Psoas muscle (tissue), 8 donors: Measurements from ENCODE around the gene QDPR. TPM values are rescaled to one million over a fixed set of nuclear protein-coding genes. Genes with fewer than 3 reads are reported as not detected.
A peak's percentile ranks its signal among the peaks of the same experiment; 100 is the strongest.

Experiments
- ATAC-seq, 4 donors: fragments of 200-7000 bp; cut with Tn5 transposase; one replicate each; pipeline ENCODE4 v1.9.1; 2020; ENCODE audit warnings: moderate library complexity in 3 of 4, mild to moderate bottlenecking in 2 of 4
- DNase-seq, 2 donors: peaks; one replicate each; pipeline ENCODE4 v3.0.0-alpha.2; 2020
- H3K27ac ChIP-seq: fragments of 200-600 bp; one replicate; pipeline ENCODE4 v1.8.0; 2022
- H3K27me3 ChIP-seq, 3 donors: fragments of 200-600 bp in 1 of 3; one replicate each; pipeline versions ENCODE4 v1.6.1 to v1.8.0; 2013 to 2022; ENCODE audit warnings: low read length in 2 of 3, mild to moderate bottlenecking in 2 of 3, moderate library complexity in 1 of 3; ENCODE audit not compliant: insufficient read depth in 3 of 3
- H3K36me3 ChIP-seq, 2 donors: fragments of 200-600 bp in 1 of 2; one replicate each; pipeline versions ENCODE4 v1.6.1 to v1.8.0; 2013 to 2022; ENCODE audit warnings: low read depth in 1 of 2, mild to moderate bottlenecking in 1 of 2, moderate library complexity in 1 of 2; ENCODE audit not compliant: insufficient read depth in 1 of 2
- H3K4me1 ChIP-seq: fragments of 200-600 bp; one replicate; pipeline ENCODE4 v1.8.0; 2022
- H3K4me3 ChIP-seq: fragments of 200-600 bp; one replicate; pipeline ENCODE4 v1.8.0; 2022; ENCODE audit warnings: mild to moderate bottlenecking
- H3K9me3 ChIP-seq: fragments of 200-600 bp; one replicate; pipeline ENCODE4 v1.8.0; 2022
- CTCF ChIP-seq: fragments of 200-600 bp; IDR thresholded peaks from one replicate; pipeline ENCODE4 v1.8.0; 2022; ENCODE audit warnings: antibody characterized with exemption
- WGBS, 3 donors: extraction: QIAGEN DNeasy Blood & Tissue Kit; methylation state at CpG; one replicate each; pipeline versions ENCODE4 v1.1.6 to v1.1.7; 2013; 5-methylcytosine and 5-hydroxymethylcytosine counted together
- intact Hi-C, 2 donors: fragments of 100-400 bp; cut with DNase I; formaldehyde crosslinking; loops; one replicate each; pipeline versions ENCODE4 v1.11.0 to v1.14.2; 2022
- long read RNA-seq, 2 donors: library from polyadenylated mRNA; unstranded; transcript quantifications; one replicate each; pipeline ENCODE4 v2.0.0, GENCODE V29; 2021
- polyA plus RNA-seq, 3 donors: library from polyadenylated mRNA; stranded (reverse); fragments of 200-250 nt; gene quantifications; one replicate each; pipeline ENCODE4 v1.2.3, GENCODE V29; 2013
- total RNA-seq, 4 donors: library from RNA; stranded (reverse); fragmentation: NEBNext Ultra II Directional in 2 of 4; extraction: Animal tissue kit (Norgen Biotek cat#: 25700) in 2 of 4; gene quantifications; one replicate each; pipeline versions ENCODE4 v1.2.1 to v1.2.4, GENCODE V29; 2021 to 2023
- donor health status: healthy with polysubstance abuse.
- donor health status: DM: no; HTN: no; CAD: no; lungs with moderate emphysema.
- donor health status: Bipolar disorder and iron deficiency.
- donor health status: healthy.
- donor health status: DM: yes; HTN: yes; CAD: no.
- donor health status: DM: no; HTN: no; CAD: no.
- donor health status: DM: no; HTN: no; CAD: no.
- donor health status: DM: yes; HTN: yes; CAD: no.

The QDPR gene
- total RNA-seq (10 to 100 TPM; 34.6 to 47.2 (median 39.7) TPM), polyA plus RNA-seq (10 to 100 TPM; 17.6 to 53.2 (median 35.4) TPM)
- long read RNA-seq, donor 1, transcript QDPR-201 (7 exons, 1,648 nt) = major isoform, 52 of 56 reads
- long read RNA-seq, donor 1, partial matches to known transcripts = 2 of 56 reads
- long read RNA-seq, donor 1, other reads (novel, unspliced or antisense) = 1 of 56 reads
- long read RNA-seq, donor 2, transcript QDPR-201 (7 exons, 1,648 nt) = major isoform, 91 of 102 reads
- long read RNA-seq, donor 2, partial matches to known transcripts = 1 of 102 reads
- long read RNA-seq, donor 2, other reads (novel, unspliced or antisense) = 6 of 102 reads

GRCh38 chr4:17511950-17512795, at the start of gene QDPR:
Gene QDPR (minus strand): TSS chr4:17512090. CDS start chr4:17512054, 36 bp downstream.
- DNase-seq (peak; percentile 82 to 91), ATAC-seq (peak; percentile 89 to 96 (median 95))
- peaks cover 12% of the 10 kb centered on the region for H3K4me1 ChIP-seq
- no peaks in the 10 kb centered on the region for H3K9me3 ChIP-seq
- H3K27me3 ChIP-seq = no peaks in the 10 kb centered on the region
- peaks cover 3 to 17% of the 10 kb centered on the region in 2 donors for H3K36me3 ChIP-seq
- peak within 1 kb of the TSS; percentile 78 for H3K27ac ChIP-seq
- 1 to 4% (median 2%) methylated on average over 45 to 65 of the region's 65 CpGs for WGBS, 3 donors
- intact Hi-C loops = loop anchor here in 1 of 2 donors (10.0 kb wide), 1 partner anchor 513 kb away; the partner anchor contains the start of gene LCORL
- peak within 1 kb of the TSS; percentile 94 for H3K4me3 ChIP-seq
- peak; percentile 57 for TF ChIP-seq CTCF

GRCh38 chr4:17561195-17561909, 49.5 kb upstream of the QDPR start:
- Histone ChIP-seq H3K4me1 (no peaks in the 10 kb centered on the region), H3K36me3 (no peaks in the 10 kb centered on the region), H3K27ac (no peak overlapping the region), H3K4me3 (no peak overlapping the region), H3K27me3 (no peaks in the 10 kb centered on the region), H3K9me3 (no peaks in the 10 kb centered on the region)
- intact Hi-C loops = no loop called here
- ATAC-seq (no peak), DNase-seq (no peak)
- WGBS, 3 donors = 76 to 78% (median 76%) methylated on average over 8 of the region's 8 CpGs
- TF ChIP-seq CTCF = no peak

- Histone ChIP-seq H3K36me3 (no peaks in the 10 kb centered on the region), H3K27ac (no peak overlapping the region), H3K9me3 (no peaks in the 10 kb centered on the region), H3K4me3 (no peak overlapping the region), H3K27me3 (no peaks in the 10 kb centered on the region), H3K4me1 (no peaks in the 10 kb centered on the region)
- intact Hi-C loops = no loop called here
- 81 to 87% (median 84%) methylated on average over 6 of the region's 6 CpGs for WGBS, 3 donors
- ATAC-seq (no peak), DNase-seq (no peak)
- no peak for TF ChIP-seq CTCF
These were observed 48.3 kb upstream of the QDPR start for GRCh38 chr4:17560065-17560673.

DNA sequence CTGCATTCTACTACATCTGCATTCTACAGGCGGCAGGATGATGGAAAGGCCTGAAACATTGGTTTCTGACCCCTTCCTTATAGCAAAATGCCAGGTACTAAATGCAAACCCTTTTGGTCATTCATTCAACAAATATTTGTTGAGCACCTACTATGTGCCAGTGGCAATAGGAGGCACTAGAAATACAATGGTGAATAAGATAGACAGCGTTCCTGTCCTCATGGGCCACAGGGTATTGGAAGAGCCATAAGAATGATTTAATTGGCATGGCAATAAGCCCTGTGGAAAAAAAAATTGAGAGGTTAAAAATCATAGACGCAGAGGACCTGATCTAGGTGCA, 47.8 kb upstream of the QDPR start:
- DNase-seq = no peak
- Histone ChIP-seq H3K4me1 (no peaks in the 10 kb centered on the region), H3K4me3 (no peak overlapping the region), H3K9me3 (no peaks in the 10 kb centered on the region), H3K27ac (no peak overlapping the region), H3K27me3 (no peaks in the 10 kb centered on the region), H3K36me3 (no peaks in the 10 kb centered on the region)
- ATAC-seq = no peak
- intact Hi-C loops = no loop called here
- no peak for TF ChIP-seq CTCF
- WGBS, 3 donors = 89 to 96% (median 93%) methylated on average over 3 of the region's 3 CpGs
